ENCODE data around the gene DUS1L.

DUS1L gene

GRCh38 chr17:82054351-82055022 lies 11.1 kb downstream of the DUS1L start:
- Mint-ChIP-seq H3K27ac (no peak overlapping the region), H3K27me3 (ENCODE audit: low read depth) (no peaks in the 10 kb centered on the region), H3K4me1 (ENCODE audit: low read depth) (peaks cover 3% of the 10 kb centered on the region), H3K4me3 (no peak overlapping the region), H3K9me3 (no peaks in the 10 kb centered on the region), H3K36me3 (ENCODE audit: low read depth) (peaks cover 18% of the 10 kb centered on the region)
- DNase-seq (ENCODE audit: low spot score): no peak

- Mint-ChIP-seq H3K4me3 (peak overlapping the region; percentile 79), H3K27ac (no peak overlapping the region), H3K4me1 (ENCODE audit: low read depth) (peaks cover 3% of the 10 kb centered on the region), H3K9me3 (no peaks in the 10 kb centered on the region), H3K27me3 (ENCODE audit: low read depth) (no peaks in the 10 kb centered on the region), H3K36me3 (ENCODE audit: low read depth) (peaks cover 18% of the 10 kb centered on the region)
- no peak for DNase-seq (ENCODE audit: low spot score)
Observed at GRCh38 chr17:82053556-82054263, 11.9 kb downstream of the DUS1L start.

- Mint-ChIP-seq H3K27ac (no peak overlapping the region), H3K36me3 (ENCODE audit: low read depth) (peaks cover 18% of the 10 kb centered on the region), H3K4me3 (peak overlapping the region; percentile 79)
Observed at GRCh38 chr17:82053130-82053529, 12.5 kb downstream of the DUS1L start.

GRCh38 chr17:82052638-82053059 lies 13.0 kb downstream of the DUS1L start:
- Mint-ChIP-seq H3K27ac (peak overlapping the region; percentile 36), H3K27me3 (ENCODE audit: low read depth) (no peaks in the 10 kb centered on the region), H3K36me3 (ENCODE audit: low read depth) (peaks cover 14% of the 10 kb centered on the region), H3K9me3 (no peaks in the 10 kb centered on the region), H3K4me3 (peak overlapping the region; percentile 79), H3K4me1 (ENCODE audit: low read depth) (peaks cover 3% of the 10 kb centered on the region)
- no peak for DNase-seq (ENCODE audit: low spot score)

More at GRCh38 chr17:82053130-82053529, 12.5 kb downstream of the DUS1L start:
- no peak for DNase-seq (ENCODE audit: low spot score)
- H3K27me3 Mint-ChIP-seq (ENCODE audit: low read depth): no peaks in the 10 kb centered on the region
- H3K4me1 Mint-ChIP-seq (ENCODE audit: low read depth): peaks cover 3% of the 10 kb centered on the region
- no peaks in the 10 kb centered on the region for H3K9me3 Mint-ChIP-seq

- H3K27ac Mint-ChIP-seq: peak within 1 kb of the TSS; percentile 91
- peak within 1 kb of the TSS; percentile 89 for H3K4me3 Mint-ChIP-seq
- no peaks in the 10 kb centered on the region for H3K9me3 Mint-ChIP-seq
- DNase-seq (ENCODE audit: low spot score): peak; percentile 79
- H3K27me3 Mint-ChIP-seq (ENCODE audit: low read depth): no peaks in the 10 kb centered on the region
- peaks cover 3% of the 10 kb centered on the region for H3K4me1 Mint-ChIP-seq (ENCODE audit: low read depth)
- peaks cover 13% of the 10 kb centered on the region for H3K36me3 Mint-ChIP-seq (ENCODE audit: low read depth)
Observed at GRCh38 chr17:82051776-82052637, 13.6 kb downstream of the DUS1L start, which contains the start of the genes GPS1 and RFNG. TSS of gene GPS1 (plus strand) at chr17:82051898. CDS start at chr17:82051932, 34 bp downstream. TSS of gene RFNG (minus strand) at chr17:82051811. CDS start at chr17:82051766, 45 bp downstream.

GRCh38 chr17:82050761-82051641 lies 14.6 kb downstream of the DUS1L start:
- H3K36me3 Mint-ChIP-seq (ENCODE audit: low read depth): peaks cover 9% of the 10 kb centered on the region
- no peaks in the 10 kb centered on the region for H3K9me3 Mint-ChIP-seq
- peak overlapping the region; percentile 89 for H3K4me3 Mint-ChIP-seq
- DNase-seq (ENCODE audit: low spot score): no peak
- H3K27me3 Mint-ChIP-seq (ENCODE audit: low read depth): no peaks in the 10 kb centered on the region
- H3K27ac Mint-ChIP-seq: peak overlapping the region; percentile 91
- H3K4me1 Mint-ChIP-seq (ENCODE audit: low read depth): peaks cover 3% of the 10 kb centered on the region

- Mint-ChIP-seq H3K27ac (peak overlapping the region; percentile 91), H3K27me3 (ENCODE audit: low read depth) (no peaks in the 10 kb centered on the region), H3K9me3 (no peaks in the 10 kb centered on the region), H3K4me1 (ENCODE audit: low read depth) (peaks cover 3% of the 10 kb centered on the region), H3K36me3 (ENCODE audit: low read depth) (peaks cover 6% of the 10 kb centered on the region), H3K4me3 (peak overlapping the region; percentile 89)
- no peak for DNase-seq (ENCODE audit: low spot score)
Observed at GRCh38 chr17:82050152-82050760, 15.3 kb downstream of the DUS1L start.

- Mint-ChIP-seq H3K4me3 (no peak overlapping the region), H3K9me3 (no peaks in the 10 kb centered on the region), H3K27me3 (ENCODE audit: low read depth) (no peaks in the 10 kb centered on the region), H3K4me1 (ENCODE audit: low read depth) (peaks cover 3% of the 10 kb centered on the region), H3K27ac (no peak overlapping the region), H3K36me3 (ENCODE audit: low read depth) (peaks cover 2% of the 10 kb centered on the region)
- DNase-seq (ENCODE audit: low spot score): no peak
Observed at GRCh38 chr17:82049521-82049971, 16.1 kb downstream of the DUS1L start.

GRCh38 chr17:82049106-82049505 lies 16.5 kb downstream of the DUS1L start:
- no peaks in the 10 kb centered on the region for H3K27me3 Mint-ChIP-seq (ENCODE audit: low read depth)
- peaks cover 3% of the 10 kb centered on the region for H3K4me1 Mint-ChIP-seq (ENCODE audit: low read depth)
- peaks cover 2% of the 10 kb centered on the region for H3K36me3 Mint-ChIP-seq (ENCODE audit: low read depth)
- no peaks in the 10 kb centered on the region for H3K9me3 Mint-ChIP-seq
- no peak overlapping the region for H3K4me3 Mint-ChIP-seq
- no peak overlapping the region for H3K27ac Mint-ChIP-seq
- DNase-seq (ENCODE audit: low spot score): no peak

- H3K27ac Mint-ChIP-seq: no peak overlapping the region
- H3K27me3 Mint-ChIP-seq (ENCODE audit: low read depth): no peaks in the 10 kb centered on the region
- peaks cover 2% of the 10 kb centered on the region for H3K36me3 Mint-ChIP-seq (ENCODE audit: low read depth)
- peaks cover 3% of the 10 kb centered on the region for H3K4me1 Mint-ChIP-seq (ENCODE audit: low read depth)
- no peak overlapping the region for H3K4me3 Mint-ChIP-seq
- no peak for DNase-seq (ENCODE audit: low spot score)
- no peaks in the 10 kb centered on the region for H3K9me3 Mint-ChIP-seq
Observed at GRCh38 chr17:82048571-82048971, 17.0 kb downstream of the DUS1L start.

GRCh38 chr17:82047914-82048570 lies 17.6 kb downstream of the DUS1L start:
- H3K27me3 Mint-ChIP-seq (ENCODE audit: low read depth): no peaks in the 10 kb centered on the region
- H3K27ac Mint-ChIP-seq: peak overlapping the region; percentile 71
- no peak for DNase-seq (ENCODE audit: low spot score)
- H3K4me3 Mint-ChIP-seq: no peak overlapping the region
- H3K9me3 Mint-ChIP-seq: no peaks in the 10 kb centered on the region
- H3K36me3 Mint-ChIP-seq (ENCODE audit: low read depth): peaks cover 2% of the 10 kb centered on the region
- no peaks in the 10 kb centered on the region for H3K4me1 Mint-ChIP-seq (ENCODE audit: low read depth)

GRCh38 chr17:82047379-82047778 lies 18.2 kb downstream of the DUS1L start:
- H3K4me1 Mint-ChIP-seq (ENCODE audit: low read depth): no peaks in the 10 kb centered on the region
- H3K27ac Mint-ChIP-seq: peak overlapping the region; percentile 71

More at GRCh38 chr17:82047379-82047778, 18.2 kb downstream of the DUS1L start:
- H3K36me3 Mint-ChIP-seq (ENCODE audit: low read depth): no peaks in the 10 kb centered on the region
- no peaks in the 10 kb centered on the region for H3K27me3 Mint-ChIP-seq (ENCODE audit: low read depth)
- no peak for DNase-seq (ENCODE audit: low spot score)
- H3K4me3 Mint-ChIP-seq: no peak overlapping the region
- H3K9me3 Mint-ChIP-seq: no peaks in the 10 kb centered on the region

All from T-helper 2 cell treated with Interferon-gamma antibody and Interleukin-4, amounts not matched to agents 5 μg/mL and 100 μg/mL, for 36 hours (primary cell).